IMR-90 (cell line): ENCODE results near the gene AGBL1.

Experiments used
- CEBPB ChIP-seq: IDR thresholded peaks from 2 replicates; pipeline ENCODE4 v1.6.1; 2012; ENCODE audit warnings: low read depth, low read length, improper control_type of control experiment
- CTCF ChIP-seq: conservative IDR thresholded peaks from 2 replicates; pipeline ENCODE4 v1.5.1; 2012; ENCODE audit warnings: mild to moderate bottlenecking, low read depth, low read length, improper control_type of control experiment
- NFE2L2 ChIP-seq: fragments of 150-350 bp; IDR thresholded peaks from 2 replicates; pipeline ENCODE4 v1.6.1; 2016; ENCODE audit warnings: low read depth, mild to moderate bottlenecking, low read length
- POLR2A ChIP-seq: IDR thresholded peaks from 2 replicates; pipeline ENCODE4 v1.6.1; 2012; ENCODE audit warnings: mild to moderate bottlenecking, low read depth, low read length
- RCOR1 ChIP-seq: IDR thresholded peaks from 2 replicates; pipeline ENCODE4 v1.6.1; 2012; ENCODE audit warnings: mild to moderate bottlenecking, low read length, improper control_type of control experiment; ENCODE audit not compliant: insufficient replicate concordance

GRCh38 chr15:86850939-86851338, 771.3 kb downstream of the AGBL1 start:
- no peak for TF ChIP-seq CTCF
- no peak for TF ChIP-seq CEBPB
- no peak for TF ChIP-seq POLR2A
- no peak for TF ChIP-seq RCOR1
- no peak for TF ChIP-seq NFE2L2
